ENCODE measurements around the gene ITGB2. TPM values are rescaled to one million over a fixed set of nuclear protein-coding genes. Genes with fewer than 3 reads are reported as not detected.

The ITGB2 gene
- total RNA-seq, 4 donors from 2014 or later, result 20.2 to 46.8 (median 21.0) TPM

GRCh38 chr21:44867999-44868700 lies 52.5 kb downstream of the ITGB2 start:
- no peak for DNase-seq
- Histone ChIP-seq H3K9me3 (no peaks in the 10 kb centered on the region), H3K4me3 (no peak overlapping the region), H3K27me3 (no peaks in the 10 kb centered on the region), H3K36me3 (no peaks in the 10 kb centered on the region), H3K4me1 (peaks cover 15 to 43% of the 10 kb centered on the region in 2 donors), H3K27ac (peak overlapping the region; percentile 4 to 81)
- TF ChIP-seq POLR2A (IDR thresholded peaks at IDR 0.05), result no peak
- no peak for TF ChIP-seq CTCF (IDR thresholded peaks at IDR 0.05)
- intact Hi-C loops (cut with DNase I; ENCODE audit: low total_unique reads), result no loop called here

- no peak overlapping the region for H3K4me3 ChIP-seq
- intact Hi-C loops (cut with DNase I; ENCODE audit: low total_unique reads), result no loop called here
- peaks cover 15 to 43% of the 10 kb centered on the region in 2 donors for H3K4me1 ChIP-seq
- H3K36me3 ChIP-seq, result no peaks in the 10 kb centered on the region
- no peaks in the 10 kb centered on the region for H3K27me3 ChIP-seq
- TF ChIP-seq POLR2A (IDR thresholded peaks at IDR 0.05) (no peak), CTCF (IDR thresholded peaks at IDR 0.05) (no peak)
- no peak for DNase-seq
- peak overlapping the region in 1 of 2 donors; percentile 81 for H3K27ac ChIP-seq
- no peaks in the 10 kb centered on the region for H3K9me3 ChIP-seq
Observed at GRCh38 chr21:44867464-44867863, 53.2 kb downstream of the ITGB2 start.

- Histone ChIP-seq H3K27ac (peak overlapping the region in 1 of 2 donors; percentile 81), H3K9me3 (no peaks in the 10 kb centered on the region), H3K36me3 (no peaks in the 10 kb centered on the region), H3K4me1 (peaks cover 13 to 43% of the 10 kb centered on the region in 2 donors), H3K4me3 (no peak overlapping the region), H3K27me3 (no peaks in the 10 kb centered on the region)
- intact Hi-C loops (cut with DNase I; ENCODE audit: low total_unique reads), result no loop called here
- no peak for DNase-seq
- TF ChIP-seq CTCF (IDR thresholded peaks at IDR 0.05) (no peak), POLR2A (IDR thresholded peaks at IDR 0.05) (no peak)
Observed at GRCh38 chr21:44866780-44867179, 53.9 kb downstream of the ITGB2 start.

GRCh38 chr21:44865561-44866280 lies 55.0 kb downstream of the ITGB2 start:
- intact Hi-C loops (cut with DNase I; ENCODE audit: low total_unique reads), result no loop called here
- H3K36me3 ChIP-seq, result no peaks in the 10 kb centered on the region
- no peak for DNase-seq

More at GRCh38 chr21:44865561-44866280, 55.0 kb downstream of the ITGB2 start:
- TF ChIP-seq CTCF (IDR thresholded peaks at IDR 0.05), result no peak
- Histone ChIP-seq H3K27ac (peak overlapping the region in 1 of 2 donors; percentile 13), H3K4me3 (no peak overlapping the region), H3K4me1 (peaks cover 2 to 33% of the 10 kb centered on the region in 2 donors), H3K27me3 (no peaks in the 10 kb centered on the region), H3K9me3 (no peaks in the 10 kb centered on the region)
